Activated T-cell treated with anti-CD3 and anti-CD28 coated beads, Interleukin-2, amount 50 U/mL, for 48 hours (primary cell): Measurements from ENCODE around the gene SETD2.

Experiments used
- DNase-seq, 2 experiments: peaks; one replicate each; pipeline ENCODE4 v3.0.0-alpha.2; 2020

Gene SETD2

GRCh38 chr3:46978381-46978780, 185.5 kb downstream of the SETD2 start:
- DNase-seq: no peak

DNA sequence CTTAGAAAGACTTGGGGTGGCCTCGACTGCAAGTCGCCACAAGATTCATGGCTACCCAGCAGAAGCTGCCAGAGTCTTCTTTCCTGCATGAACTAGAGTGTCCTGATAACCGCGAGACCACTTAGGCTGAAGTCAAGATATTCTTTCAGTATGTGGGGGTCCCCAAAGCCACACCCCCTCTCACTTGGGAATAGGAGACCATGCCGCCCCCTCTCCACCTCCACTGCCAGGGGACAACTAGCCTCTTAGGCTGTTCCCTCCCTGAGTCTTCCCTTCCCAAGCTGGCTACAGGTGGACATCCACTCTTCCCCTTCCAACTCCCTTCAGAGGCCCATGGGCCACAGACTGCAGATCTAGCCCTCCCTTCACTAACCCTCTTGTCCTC, 186.1 kb downstream of the SETD2 start:
- no peak for DNase-seq

DNA sequence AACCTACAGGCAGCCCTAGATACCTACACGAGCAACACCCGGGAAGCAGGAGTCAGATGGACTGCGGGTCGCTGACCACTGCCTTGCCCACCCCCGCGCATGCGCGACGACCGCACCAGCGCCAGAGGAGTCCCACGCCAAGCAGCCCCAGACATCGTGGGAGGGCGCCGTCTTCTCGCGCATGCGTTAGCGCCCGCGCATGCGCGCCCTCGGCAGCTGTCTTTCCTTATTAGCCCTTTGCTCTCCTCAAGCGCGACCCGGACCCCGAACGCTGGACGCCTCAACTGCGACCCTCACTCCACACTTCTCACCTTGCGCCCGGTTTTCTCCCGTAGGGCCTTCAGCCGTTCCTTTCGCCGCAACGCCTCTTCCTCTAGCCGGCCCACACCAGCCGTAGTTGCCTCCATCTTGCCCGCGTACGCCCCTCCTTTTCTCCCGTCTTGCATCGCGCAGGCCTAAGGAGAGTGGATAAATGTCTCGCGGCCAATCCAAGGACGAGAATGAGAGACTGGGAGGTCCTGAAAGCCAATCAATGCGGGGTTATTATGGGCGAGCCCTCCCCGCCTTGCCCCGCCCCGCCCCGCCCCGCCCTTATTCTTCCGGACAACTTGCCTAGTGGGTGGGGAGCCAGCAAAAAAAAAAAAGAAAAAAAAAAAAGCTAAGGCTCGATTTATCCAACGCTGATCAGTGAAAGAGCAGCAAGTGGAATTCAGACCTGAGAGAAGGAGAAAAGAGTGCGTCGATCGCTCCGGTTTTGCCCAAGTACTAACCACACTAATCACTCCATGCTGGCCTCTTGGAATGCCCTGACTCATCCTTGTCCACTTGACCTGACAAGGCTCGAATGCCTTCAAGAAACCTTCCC, 187.4 kb downstream of the SETD2 start, which contains the start of gene CCDC12:
Gene CCDC12 (minus strand): TSS at position 420 of the 865 bp plus-strand sequence. CDS start 13 bp downstream, at position 407.
- peak; percentile 93 to 94 for DNase-seq

DNA sequence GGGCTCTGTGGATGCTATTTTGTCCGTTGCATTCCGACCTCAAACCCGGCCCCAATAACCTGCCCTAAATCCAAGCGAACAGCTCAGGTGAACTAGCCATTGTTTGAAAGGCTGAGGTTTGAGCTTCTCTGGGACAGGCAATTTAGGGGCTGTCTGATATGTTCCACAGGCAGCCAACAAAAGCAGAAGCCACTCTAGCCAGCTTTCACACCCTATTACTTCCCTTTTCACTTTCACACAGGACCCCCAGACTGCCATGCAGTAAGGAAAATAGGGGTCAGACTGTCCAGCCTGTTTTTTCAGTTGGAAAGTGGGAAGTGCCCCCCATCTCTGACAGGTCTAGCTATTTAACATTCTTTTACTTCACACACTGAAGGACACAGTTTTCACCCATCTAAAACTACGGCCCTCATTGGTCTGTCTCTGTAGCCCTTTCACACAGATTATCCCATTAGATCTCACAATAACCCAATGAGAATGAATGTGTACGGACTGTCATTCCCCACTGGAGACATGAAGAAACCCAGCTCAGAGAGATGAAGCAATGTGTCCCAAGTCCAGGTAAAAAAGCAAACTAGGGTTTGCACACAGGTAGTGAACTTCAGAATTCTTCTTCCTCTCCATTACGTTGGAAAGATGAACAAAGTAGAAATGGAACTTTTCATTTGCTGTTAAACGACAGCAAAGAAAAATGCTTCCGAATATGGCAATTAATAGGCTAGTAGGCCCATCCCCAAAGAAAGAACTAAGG, 189.3 kb downstream of the SETD2 start:
- DNase-seq: no peak

- no peak for DNase-seq
Measured at GRCh38 chr3:46972396-46972795, 191.5 kb downstream of the SETD2 start.

GRCh38 chr3:46971742-46972141, 192.2 kb downstream of the SETD2 start:
- no peak for DNase-seq

DNA sequence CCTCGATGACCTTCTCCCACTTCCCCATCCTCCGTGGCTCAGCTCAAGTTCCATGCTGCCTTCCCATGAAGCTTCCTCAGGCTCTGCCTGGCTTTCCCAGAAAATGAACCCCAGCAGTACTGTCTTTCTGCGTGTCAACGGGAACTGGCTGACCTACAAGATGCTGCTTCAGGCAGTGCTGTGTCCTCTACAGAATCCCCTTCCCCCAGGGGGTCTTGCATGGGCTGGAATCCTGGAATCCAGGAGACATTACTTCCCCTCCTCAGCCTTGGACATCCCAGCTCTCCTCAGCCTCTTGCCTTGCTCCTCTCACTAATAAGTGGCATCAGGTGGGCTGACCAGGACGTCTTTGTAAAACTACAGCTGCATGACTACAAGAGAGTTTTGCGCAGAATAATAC, 192.8 kb downstream of the SETD2 start:
- DNase-seq: no peak

GRCh38 chr3:46970391-46971091, 193.4 kb downstream of the SETD2 start:
- no peak for DNase-seq

- DNase-seq: no peak
Measured at GRCh38 chr3:46968783-46969428, 195.0 kb downstream of the SETD2 start.

DNA sequence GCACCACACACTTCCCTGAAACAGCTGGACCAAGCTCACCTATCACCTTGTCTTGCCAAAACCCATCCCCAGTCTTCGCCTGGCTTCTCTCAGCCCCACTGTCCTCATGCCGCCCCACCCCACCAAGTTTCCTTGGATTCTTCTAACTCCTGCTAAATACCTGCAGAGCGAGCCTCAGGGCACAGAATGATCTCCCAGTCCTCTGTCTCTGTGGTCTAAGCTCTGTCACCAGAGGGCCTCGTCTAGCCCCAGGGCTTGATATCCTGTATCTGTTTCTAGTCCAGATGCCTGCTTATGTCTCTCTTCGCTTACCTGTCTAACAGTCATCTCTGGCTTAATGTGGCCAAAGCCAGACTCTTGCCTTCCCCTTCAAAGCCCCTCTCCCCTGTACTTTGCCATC, 197.1 kb downstream of the SETD2 start:
- DNase-seq: no peak
